Activated CD8-positive, alpha-beta T cell treated with anti-CD3 and anti-CD28 coated beads, Interleukin-2, amount 10 ng/mL, durations not matched to agents 7 days and 5 days (primary cell): ENCODE measurements around the gene LDLRAD2. TPM values are rescaled to one million over a fixed set of nuclear protein-coding genes. Genes with fewer than 3 reads are reported as not detected.
"Not testable (repeated sequence)": the region's sequence is repeated elsewhere in the genome, so short reads cannot be mapped to it uniquely, and the experiment has no call there.

Source experiments
- ATAC-seq: fragments of 150-1000 bp; cut with Tn5 transposase; one replicate; pipeline ENCODE4 v1.10.0; 2021; ENCODE audit warnings: moderate library complexity
- CTCF ChIA-PET: fragments of 350-600 bp; sonication (Branson Sonifier 250); formaldehyde crosslinking; loops from one replicate; lab custom pipeline; 2021; ENCODE audit warnings: antibody characterized with exemption; lab: Charles Lee
- POLR2A ChIA-PET: fragments of 350-600 bp; sonication (Branson Sonifier 250); formaldehyde crosslinking; loops from one replicate; lab custom pipeline; 2021; ENCODE audit warnings: antibody characterized with exemption; lab: Charles Lee
- DNase-seq: peaks from one replicate; pipeline ENCODE4 v3.0.0-alpha.2; 2020
- H3K27ac Mint-ChIP-seq: one replicate; pipeline ENCODE4 v1.8.0; 2021; ENCODE audit warnings: mild to moderate bottlenecking, mixed read lengths
- H3K27me3 Mint-ChIP-seq: one replicate; pipeline ENCODE4 v1.8.0; 2021; ENCODE audit warnings: low read depth, mixed read lengths
- H3K36me3 Mint-ChIP-seq: one replicate; pipeline ENCODE4 v1.8.0; 2021; ENCODE audit warnings: low read depth, mixed read lengths
- H3K4me1 Mint-ChIP-seq: one replicate; pipeline ENCODE4 v1.8.0; 2021; ENCODE audit warnings: low read depth, mixed read lengths
- H3K4me3 Mint-ChIP-seq: one replicate; pipeline ENCODE4 v1.8.0; 2021; ENCODE audit warnings: mild to moderate bottlenecking, mixed read lengths
- H3K9me3 Mint-ChIP-seq: one replicate; pipeline ENCODE4 v1.8.0; 2022; ENCODE audit warnings: mixed read lengths; ENCODE audit not compliant: insufficient read depth
- total RNA-seq, 2 experiments: library from RNA; stranded (reverse); gene quantifications; one replicate each; pipeline ENCODE4 v1.2.3, GENCODE V29; 2021

The LDLRAD2 gene
- total RNA-seq, 2 experiments from 2014 or later, result not detected

- Mint-ChIP-seq H3K36me3 (peaks cover 34% of the 10 kb centered on the region), H3K4me1 (peaks cover 54% of the 10 kb centered on the region), H3K27me3 (no peaks in the 10 kb centered on the region), H3K9me3 (no peaks in the 10 kb centered on the region), H3K4me3 (no peak overlapping the region), H3K27ac (peak overlapping the region; percentile 43)
- DNase-seq (no peak), ATAC-seq (no peak)
- CTCF ChIA-PET, result no interaction called here
- POLR2A ChIA-PET, result no interaction called here
These were observed 36.5 kb upstream of the LDLRAD2 start for GRCh38 chr1:21775550-21775914.

DNA sequence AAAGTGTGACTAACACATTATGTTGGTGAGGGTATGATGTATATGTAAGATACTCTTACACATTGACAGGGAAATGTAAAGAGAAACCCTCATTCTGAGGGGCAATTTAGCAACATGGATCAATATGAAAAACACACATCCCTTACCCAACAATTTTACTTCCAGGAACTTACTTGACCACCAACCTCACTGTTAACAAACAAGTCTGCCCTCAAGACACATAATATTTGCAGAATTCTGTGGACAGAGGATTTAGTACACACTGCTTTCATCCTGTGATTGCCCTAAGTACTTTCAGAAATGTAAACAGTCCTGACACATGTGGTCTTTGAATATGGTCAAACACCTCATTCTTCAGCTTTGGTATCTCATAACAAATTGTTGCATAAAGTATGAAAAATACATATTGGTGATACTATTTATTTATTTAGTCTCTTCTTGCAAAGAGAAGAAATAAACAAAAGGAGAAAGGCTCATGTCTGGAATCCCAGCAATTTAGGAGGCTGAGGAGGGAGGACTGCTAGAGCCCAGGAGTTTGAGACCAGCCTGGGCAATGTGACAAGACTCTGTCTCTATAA lies 36.0 kb upstream of the LDLRAD2 start:
- H3K36me3 Mint-ChIP-seq, result peaks cover 34% of the 10 kb centered on the region
- no peaks in the 10 kb centered on the region for H3K27me3 Mint-ChIP-seq
- no peaks in the 10 kb centered on the region for H3K9me3 Mint-ChIP-seq
- DNase-seq (no peak), ATAC-seq (no peak)
- peak overlapping the region; percentile 2 for H3K27ac Mint-ChIP-seq
- ChIA-PET POLR2A (no interaction called here), CTCF (no interaction called here)
- no peak overlapping the region for H3K4me3 Mint-ChIP-seq
- H3K4me1 Mint-ChIP-seq, result peaks cover 54% of the 10 kb centered on the region

GRCh38 chr1:21776925-21777324 lies 35.1 kb upstream of the LDLRAD2 start:
- Mint-ChIP-seq H3K4me1 (peaks cover 55% of the 10 kb centered on the region), H3K27ac (peak overlapping the region; percentile 15), H3K36me3 (peaks cover 34% of the 10 kb centered on the region)
- H3K9me3 Mint-ChIP-seq, H3K4me3 Mint-ChIP-seq, POLR2A ChIA-PET, CTCF ChIA-PET, H3K27me3 Mint-ChIP-seq, ATAC-seq, DNase-seq: not testable (repeated sequence)

DNA sequence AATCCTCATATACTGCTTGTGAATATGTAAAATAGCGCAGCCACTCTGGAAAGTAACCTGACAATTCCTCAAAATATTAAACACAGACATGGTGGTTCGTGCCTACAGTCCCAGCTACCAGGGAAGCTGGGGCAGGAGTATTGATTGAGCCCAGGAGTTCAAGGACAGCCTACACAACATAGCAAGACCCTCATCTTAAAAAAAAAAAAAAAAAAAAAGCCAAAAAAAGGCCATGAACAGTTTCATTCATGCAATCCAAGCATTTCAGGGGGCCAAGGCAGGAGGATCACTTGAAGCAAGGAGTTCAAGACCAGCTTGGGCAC lies 33.7 kb upstream of the LDLRAD2 start:
- POLR2A ChIA-PET, result no interaction called here
- Mint-ChIP-seq H3K27me3 (no peaks in the 10 kb centered on the region), H3K27ac (peak overlapping the region; percentile 7), H3K9me3 (no peaks in the 10 kb centered on the region), H3K36me3 (peaks cover 28% of the 10 kb centered on the region), H3K4me1 (peaks cover 47% of the 10 kb centered on the region), H3K4me3 (no peak overlapping the region)
- ATAC-seq, result no peak
- DNase-seq, result no peak
- CTCF ChIA-PET, result no interaction called here

DNA sequence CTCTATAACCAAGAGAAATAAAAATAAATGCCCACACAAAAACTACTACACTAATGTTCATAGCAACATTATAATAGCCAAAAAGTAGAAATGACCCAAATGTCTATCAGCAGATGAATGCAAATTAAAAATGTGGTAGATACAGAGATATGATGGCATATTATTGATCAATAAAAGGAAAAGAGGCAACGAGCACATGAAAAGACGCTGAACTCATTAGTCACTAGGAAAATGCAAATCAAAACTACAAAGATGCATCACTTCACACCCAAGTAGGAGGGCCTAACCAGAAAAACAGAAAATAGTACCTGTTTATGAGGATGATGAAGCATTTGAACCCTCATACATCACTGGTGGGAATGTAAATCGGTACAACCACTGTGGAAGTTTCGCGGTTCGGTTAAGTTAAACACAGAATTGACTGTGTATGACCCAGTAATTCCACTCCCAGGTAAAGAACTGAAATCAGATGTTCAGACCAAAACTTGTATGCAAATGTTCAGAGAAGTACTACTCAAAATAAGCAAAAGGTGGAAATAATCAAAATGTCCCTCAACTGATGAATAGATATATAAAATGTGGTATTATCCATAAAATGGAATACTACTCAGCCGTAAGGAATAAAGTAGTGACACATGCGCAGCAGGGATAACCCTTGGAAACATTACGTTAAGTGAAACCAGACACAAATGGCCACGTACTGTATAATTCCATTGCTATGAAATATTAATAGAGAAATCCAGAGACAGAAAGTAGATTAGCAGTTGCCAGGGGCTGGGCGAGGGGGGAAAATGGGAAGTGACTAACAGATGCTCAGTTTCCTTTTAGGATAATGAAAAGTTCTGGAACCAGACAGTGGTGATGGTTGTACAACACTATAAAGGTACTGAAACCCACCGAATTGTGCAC lies 32.2 kb upstream of the LDLRAD2 start:
- ChIA-PET POLR2A (interaction anchor here (0.6 kb wide), 1 partner anchor 944 kb away, joined by 4 read pairs; no protein-coding TSS in a partner anchor), CTCF (no interaction called here)
- peaks cover 46% of the 10 kb centered on the region for H3K4me1 Mint-ChIP-seq
- no peaks in the 10 kb centered on the region for H3K27me3 Mint-ChIP-seq
- peak overlapping the region; percentile 54 for H3K27ac Mint-ChIP-seq
- ATAC-seq, result no peak
- peak overlapping the region; percentile 67 for H3K4me3 Mint-ChIP-seq
- DNase-seq, result peak; percentile 37
- H3K36me3 Mint-ChIP-seq, result peaks cover 28% of the 10 kb centered on the region
- H3K9me3 Mint-ChIP-seq, result no peaks in the 10 kb centered on the region

- no peaks in the 10 kb centered on the region for H3K9me3 Mint-ChIP-seq
- ATAC-seq (peak; percentile 3), DNase-seq (no peak)
- H3K4me1 Mint-ChIP-seq, result peaks cover 30% of the 10 kb centered on the region
- POLR2A ChIA-PET, result interaction anchor here (0.8 to 4.4 kb wide), 8 partner anchors 12 to 243 kb away, joined by 3 to 27 read pairs (median 6); no protein-coding TSS in a partner anchor
- H3K27ac Mint-ChIP-seq, result peak overlapping the region; percentile 99
- H3K27me3 Mint-ChIP-seq, result peaks cover 3% of the 10 kb centered on the region
- CTCF ChIA-PET, result interaction anchor here (0.7 to 3.2 kb wide), 13 partner anchors 9 to 265 kb away, joined by 3 to 12 read pairs (median 5); partner anchors contain the start of gene RAP1GAP
- peak overlapping the region; percentile 82 for H3K4me3 Mint-ChIP-seq
- peaks cover 22% of the 10 kb centered on the region for H3K36me3 Mint-ChIP-seq
These were observed 30.2 kb upstream of the LDLRAD2 start for GRCh38 chr1:21781815-21782348.

- peak; percentile 27 for ATAC-seq
- H3K9me3 Mint-ChIP-seq, result no peaks in the 10 kb centered on the region
- peak; percentile 66 for DNase-seq
- ChIA-PET POLR2A (interaction anchor here (0.5 to 4.4 kb wide), 15 partner anchors 9 to 1278 kb away, joined by 3 to 27 read pairs (median 4); partner anchors contain the start of gene CDC42), CTCF (interaction anchor here (0.6 to 3.2 kb wide), 15 partner anchors 8 to 265 kb away, joined by 3 to 12 read pairs (median 5); partner anchors contain the start of gene RAP1GAP)
- peaks cover 19% of the 10 kb centered on the region for H3K36me3 Mint-ChIP-seq
- peak overlapping the region; percentile 82 for H3K4me3 Mint-ChIP-seq
- H3K4me1 Mint-ChIP-seq, result peaks cover 27% of the 10 kb centered on the region
- peak overlapping the region; percentile 99 for H3K27ac Mint-ChIP-seq
- H3K27me3 Mint-ChIP-seq, result peaks cover 3% of the 10 kb centered on the region
These were observed 29.7 kb upstream of the LDLRAD2 start for GRCh38 chr1:21782349-21782867.

DNA sequence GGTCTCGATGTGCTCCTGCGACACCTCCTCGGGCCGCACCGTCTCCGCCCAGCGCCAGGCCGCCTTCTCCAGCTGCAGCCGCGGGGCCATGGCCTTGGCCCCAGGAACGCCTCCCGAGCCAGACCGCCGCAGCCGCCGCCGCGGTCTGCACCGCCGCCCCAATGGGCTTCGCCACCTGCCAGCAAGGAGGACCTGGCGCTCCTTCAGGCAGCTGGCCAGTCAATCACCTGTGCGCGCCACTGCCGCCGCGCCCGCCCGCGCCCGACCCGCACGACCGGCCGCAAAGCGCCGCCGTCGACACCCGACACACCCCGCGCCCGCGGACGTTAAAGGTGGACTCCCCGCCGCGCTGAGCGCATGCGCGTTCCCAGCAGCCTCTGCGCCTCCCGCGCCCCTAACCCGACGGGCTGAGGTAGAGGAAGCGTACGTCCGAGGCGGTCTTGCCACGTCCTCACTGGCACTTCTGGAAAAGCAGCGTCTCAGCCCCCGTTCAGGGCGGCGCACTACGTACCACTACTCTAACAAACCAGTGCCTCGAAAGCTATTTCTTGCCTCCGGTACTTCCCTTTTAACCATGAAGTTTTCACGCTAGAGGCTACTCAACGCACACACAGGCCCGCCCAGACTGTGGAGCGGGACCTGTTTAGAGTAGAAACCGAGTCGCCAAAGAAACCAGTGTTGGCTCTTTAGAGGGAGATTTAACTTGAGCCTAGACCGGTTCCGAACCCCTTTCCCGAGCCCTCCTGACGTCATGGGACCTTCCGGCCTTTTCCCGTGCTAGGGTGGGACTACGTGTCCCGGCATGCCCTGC lies 29.0 kb upstream of the LDLRAD2 start, which contains the start of gene USP48:
Gene USP48 (minus strand): TSS at position 282 of the 811 bp plus-strand sequence. CDS start 192 bp downstream, at position 90.
- CTCF ChIA-PET, result interaction anchor here (0.6 to 3.2 kb wide), 7 partner anchors 8 to 264 kb away, joined by 3 to 12 read pairs (median 6); no protein-coding TSS in a partner anchor
- peak within 1 kb of the TSS; percentile 82 for H3K4me3 Mint-ChIP-seq
- peaks cover 3% of the 10 kb centered on the region for H3K27me3 Mint-ChIP-seq
- H3K9me3 Mint-ChIP-seq, result no peaks in the 10 kb centered on the region
- peak within 1 kb of the TSS; percentile 99 for H3K27ac Mint-ChIP-seq
- DNase-seq (peak; percentile 97), ATAC-seq (peak; percentile 89)
- peaks cover 15% of the 10 kb centered on the region for H3K36me3 Mint-ChIP-seq
- POLR2A ChIA-PET, result interaction anchor here (0.5 to 4.4 kb wide), 19 partner anchors 8 to 1279 kb away, joined by 3 to 27 read pairs (median 4); partner anchors contain the start of gene CDC42
- peaks cover 24% of the 10 kb centered on the region for H3K4me1 Mint-ChIP-seq

DNA sequence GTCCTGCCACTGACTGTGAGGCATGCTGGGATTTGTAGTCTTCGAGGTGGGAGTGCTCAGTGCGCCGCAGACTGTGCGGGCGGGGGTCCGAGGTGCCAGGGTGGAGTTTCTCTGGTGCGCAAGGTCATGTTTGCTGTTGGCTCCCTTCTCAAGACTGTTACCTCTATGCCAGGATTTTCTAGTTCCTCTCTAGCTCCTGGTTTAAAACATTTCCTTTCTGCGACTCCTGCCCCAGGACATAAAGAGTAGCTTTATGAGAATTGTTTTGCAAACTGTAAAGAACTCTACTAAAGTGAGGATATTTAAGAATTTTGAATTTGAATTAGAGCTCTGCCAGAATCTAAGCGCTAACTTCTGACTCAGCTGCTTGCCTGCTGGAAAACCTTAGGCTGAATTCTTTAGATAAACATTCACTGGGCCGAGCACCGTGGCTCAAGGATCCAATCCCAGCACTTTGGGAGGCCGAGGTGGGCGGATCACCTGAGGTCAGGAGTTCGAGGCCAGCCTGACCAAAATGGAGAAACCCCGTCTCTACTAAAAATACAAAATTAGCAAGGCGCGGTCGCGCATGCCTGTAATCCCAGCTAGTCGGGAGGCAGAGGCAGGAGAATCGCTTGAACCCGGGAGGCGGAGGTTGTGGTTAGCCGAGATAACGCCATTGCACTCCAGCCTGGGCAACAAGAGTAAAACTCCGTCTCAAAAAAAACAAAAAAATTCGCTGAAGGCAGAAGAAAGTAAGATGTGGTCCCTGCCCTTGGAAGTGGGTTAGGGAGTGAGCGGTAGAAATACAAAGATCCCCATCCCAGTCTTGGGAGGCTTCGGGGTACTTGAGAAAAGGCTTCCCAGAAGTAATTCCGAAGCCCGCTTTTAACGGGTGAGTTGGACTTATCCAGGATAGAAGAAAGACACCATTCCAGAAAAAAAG lies 28.1 kb upstream of the LDLRAD2 start:
- ChIA-PET CTCF (interaction anchor here (1.8 to 3.2 kb wide), 3 partner anchors 22 to 241 kb away, joined by 5 to 12 read pairs (median 8); no protein-coding TSS in a partner anchor), POLR2A (interaction anchor here (0.6 to 4.4 kb wide), 10 partner anchors 9 to 998 kb away, joined by 3 to 27 read pairs (median 4); no protein-coding TSS in a partner anchor)
- H3K27ac Mint-ChIP-seq, result peak overlapping the region; percentile 99
- peaks cover 3% of the 10 kb centered on the region for H3K27me3 Mint-ChIP-seq
- H3K4me3 Mint-ChIP-seq, result peak overlapping the region; percentile 82
- H3K36me3 Mint-ChIP-seq, result peaks cover 11% of the 10 kb centered on the region
- H3K9me3 Mint-ChIP-seq, result no peaks in the 10 kb centered on the region
- DNase-seq (no peak), ATAC-seq (no peak)
- H3K4me1 Mint-ChIP-seq, result peaks cover 21% of the 10 kb centered on the region

- POLR2A ChIA-PET, result interaction anchor here (0.6 kb wide), 1 partner anchor 272 kb away, joined by 3 read pairs; no protein-coding TSS in a partner anchor
- H3K27ac Mint-ChIP-seq, H3K36me3 Mint-ChIP-seq, DNase-seq, H3K4me3 Mint-ChIP-seq, H3K9me3 Mint-ChIP-seq, ATAC-seq, CTCF ChIA-PET, H3K27me3 Mint-ChIP-seq: not testable (repeated sequence)
- H3K4me1 Mint-ChIP-seq, result peaks cover 14% of the 10 kb centered on the region
These were observed 26.3 kb upstream of the LDLRAD2 start for GRCh38 chr1:21785764-21786163.
